Liver (tissue), 9 donors: ENCODE data around the gene ZNF674. TPM values are rescaled to one million over a fixed set of nuclear protein-coding genes. Genes with fewer than 3 reads are reported as not detected.

Experiments used
- DNase-seq: peaks from one replicate; pipeline ENCODE4 v3.0.0-alpha.2; 2017; ENCODE audit warnings: low spot score
- H3K27ac ChIP-seq, 2 donors: one replicate each; pipeline ENCODE4 v1.7.0; 2013; ENCODE audit warnings: inconsistent platforms in 2 of 2, low read length in 2 of 2, control low read depth in 1 of 2, low read depth in 1 of 2, mild to moderate bottlenecking in 1 of 2
- H3K27me3 ChIP-seq, 4 donors: one replicate each; pipeline versions ENCODE4 v1.6.1 to v1.7.0; 2013; ENCODE audit warnings: low read length in 3 of 4, inconsistent platforms in 1 of 4, mild to moderate bottlenecking in 1 of 4, moderate library complexity in 1 of 4; ENCODE audit not compliant: control insufficient read depth in 4 of 4, insufficient read depth in 4 of 4
- H3K36me3 ChIP-seq, 4 donors: one replicate each; pipeline versions ENCODE4 v1.6.1 to v1.7.0; 2013; ENCODE audit warnings: low read length in 3 of 4, mild to moderate bottlenecking in 3 of 4, low read depth in 1 of 4, moderate library complexity in 1 of 4; ENCODE audit not compliant: control insufficient read depth in 4 of 4, insufficient read depth in 3 of 4
- H3K4me1 ChIP-seq, 4 donors: one replicate each; pipeline versions ENCODE4 v1.6.1 to v1.7.0; 2013; ENCODE audit warnings: low read length in 3 of 4, mild to moderate bottlenecking in 3 of 4, moderate library complexity in 1 of 4; ENCODE audit not compliant: control insufficient read depth in 4 of 4, insufficient read depth in 4 of 4
- H3K4me3 ChIP-seq, 3 donors: one replicate each; pipeline versions ENCODE4 v1.6.1 to v1.7.0; 2013; ENCODE audit warnings: low read length in 3 of 3, control low read depth in 1 of 3, low read depth in 1 of 3, mild to moderate bottlenecking in 1 of 3
- H3K9ac ChIP-seq, 2 donors: one replicate each; pipeline ENCODE4 v1.7.0; 2013; ENCODE audit warnings: low read length in 2 of 2, mild to moderate bottlenecking in 2 of 2, moderate library complexity in 2 of 2, control low read depth in 1 of 2, low read depth in 1 of 2
- H3K9me3 ChIP-seq, 4 donors: one replicate each; pipeline versions ENCODE4 v1.6.1 to v1.7.0; 2013; ENCODE audit warnings: low read length in 3 of 4; ENCODE audit not compliant: control insufficient read depth in 4 of 4
- CTCF ChIP-seq: fragments of 150-350 bp; IDR thresholded peaks from 2 replicates; pipeline ENCODE4 v1.5.1; 2017; ENCODE audit warnings: improper control_type of control experiment, low read depth, low read length; ENCODE audit not compliant: missing input control
- EGR1 ChIP-seq, 2 donors: IDR thresholded peaks; 2 replicates each; pipeline ENCODE4 v1.6.1; 2016 to 2018; ENCODE audit warnings: antibody characterized with exemption in 2 of 2, low read depth in 2 of 2
- FOXA1 ChIP-seq: IDR thresholded peaks from 2 replicates; pipeline ENCODE4 v1.6.1; 2016; ENCODE audit warnings: antibody characterized with exemption
- FOXA2 ChIP-seq: IDR thresholded peaks from 2 replicates; pipeline ENCODE4 v1.6.1; 2016; ENCODE audit warnings: antibody characterized with exemption
- GABPA ChIP-seq, 2 donors: IDR thresholded peaks in 1 of 2; conservative IDR thresholded peaks in 1 of 2; 2 replicates each; pipeline ENCODE4 v1.6.1; 2016; ENCODE audit warnings: antibody characterized with exemption in 2 of 2, mild to moderate bottlenecking in 1 of 2, moderate library complexity in 1 of 2
- HNF4A ChIP-seq, 2 donors: conservative IDR thresholded peaks; 2 replicates each; pipeline ENCODE4 v1.6.1; 2016; ENCODE audit warnings: antibody characterized with exemption in 2 of 2, mild to moderate bottlenecking in 2 of 2
- HNF4G ChIP-seq: IDR thresholded peaks from 2 replicates; pipeline ENCODE4 v1.6.1; 2016; ENCODE audit warnings: antibody characterized with exemption
- NR2F2 ChIP-seq: IDR thresholded peaks from 2 replicates; pipeline ENCODE4 v1.6.1; 2016; ENCODE audit warnings: antibody characterized with exemption
- RAD21 ChIP-seq, 2 donors: IDR thresholded peaks; 2 replicates each; pipeline ENCODE4 v1.6.1; 2016; ENCODE audit warnings: antibody characterized with exemption in 2 of 2, mild to moderate bottlenecking in 2 of 2
- REST ChIP-seq: IDR thresholded peaks from 2 replicates; pipeline ENCODE4 v1.6.1; 2016; ENCODE audit warnings: antibody characterized with exemption, mild to moderate bottlenecking
- RXRA ChIP-seq, 2 donors: IDR thresholded peaks; 2 replicates each; pipeline ENCODE4 v1.6.1; 2017 to 2018; ENCODE audit warnings: antibody characterized with exemption in 2 of 2, mild to moderate bottlenecking in 1 of 2
- SP1 ChIP-seq: IDR thresholded peaks from 2 replicates; pipeline ENCODE4 v1.6.1; 2018; ENCODE audit warnings: antibody characterized with exemption, mild to moderate bottlenecking
- TAF1 ChIP-seq: conservative IDR thresholded peaks from 2 replicates; pipeline ENCODE4 v1.6.1; 2016; ENCODE audit warnings: antibody characterized with exemption, mild to moderate bottlenecking
- YY1 ChIP-seq: IDR thresholded peaks from 2 replicates; pipeline ENCODE4 v1.6.1; 2016; ENCODE audit warnings: antibody characterized with exemption, mild to moderate bottlenecking
- WGBS: extraction: QIAGEN DNeasy Blood & Tissue Kit; methylation state at CpG from one replicate; pipeline ENCODE4 v1.1.7; 2013; 5-methylcytosine and 5-hydroxymethylcytosine counted together
- polyA plus RNA-seq, 2 donors: library from polyadenylated mRNA; stranded (reverse) in 1 of 2; unstranded in 1 of 2; fragments of 200-250 nt in 1 of 2; fragments of >200 nt in 1 of 2; fragmentation: Nextera tagmentation in 1 of 2; extraction: Ambion mirVana in 1 of 2; gene quantifications; one replicate each; pipeline versions ENCODE4 v1.2.1 to v1.2.3, GENCODE V29; 2013 to 2015
- total RNA-seq, 2 donors: library from RNA; depleted of rRNA; stranded (reverse); fragments of >200 nt; gene quantifications; one replicate each; pipeline ENCODE4 v1.2.3, GENCODE V29; 2014
- TF ChIP-seq, protein P1 (sequence below): IDR thresholded peaks from 2 replicates; pipeline ENCODE4 v1.6.1; 2016; ENCODE audit warnings: antibody characterized with exemption
- TF ChIP-seq, protein P2 (sequence below): IDR thresholded peaks from 2 replicates; pipeline ENCODE4 v1.6.1; 2016; ENCODE audit warnings: antibody characterized with exemption
- TF ChIP-seq, protein P3 (sequence below): IDR thresholded peaks from 2 replicates; pipeline ENCODE4 v1.6.1; 2016; ENCODE audit warnings: antibody characterized with exemption
- donor health status: healthy.
- donor health status: healthy.
- donor health status: healthy.
- donor health status: healthy.
- donor health status: healthy.

Gene ZNF674
- total and polyA plus RNA-seq, 4 donors: 0.84 to 3.6 (median 2.1) TPM

DNA sequence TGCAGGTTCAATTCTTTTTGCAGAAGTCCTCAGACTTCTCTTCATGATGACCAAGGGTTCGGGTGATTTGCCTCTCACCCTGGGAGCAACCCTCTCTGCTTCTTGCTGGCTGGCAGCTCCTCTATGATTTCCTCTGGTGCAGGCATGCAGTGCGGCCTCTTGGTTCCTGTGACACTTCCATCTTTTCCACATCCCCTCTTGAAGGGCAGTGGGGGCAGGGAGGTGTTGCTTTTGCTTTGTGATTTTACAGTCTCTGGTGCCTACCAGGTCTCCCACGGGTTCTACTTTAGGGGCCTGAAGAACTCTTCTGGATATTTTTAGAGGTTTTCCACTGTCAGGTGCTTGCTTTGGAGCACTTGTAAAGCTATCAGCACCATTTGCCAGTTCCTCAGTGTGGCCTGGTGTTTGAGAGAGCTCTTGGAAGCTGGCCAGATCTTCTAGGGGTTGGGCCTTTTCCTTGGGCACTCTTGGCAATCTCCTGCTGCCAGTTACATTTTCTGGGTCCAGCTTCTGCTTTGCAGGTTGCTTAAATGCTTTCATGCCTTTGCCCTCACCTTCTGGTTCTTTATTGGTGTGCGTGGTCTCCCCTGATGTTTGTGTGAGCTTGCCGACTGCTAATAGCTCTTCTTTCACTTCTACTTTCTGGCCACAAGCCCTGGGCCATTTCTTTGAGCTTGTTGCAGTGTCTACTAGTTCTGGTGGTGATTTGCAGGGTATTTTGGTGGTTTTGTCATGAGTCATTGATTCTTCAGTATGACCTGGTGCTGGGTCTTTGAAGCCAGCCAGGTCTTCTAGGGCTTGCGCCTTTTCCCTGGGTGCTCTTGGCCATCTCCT lies 16.8 kb upstream of the ZNF674 start:
- no peak for DNase-seq
- Histone ChIP-seq H3K27ac (no peak overlapping the region), H3K27me3 (no peaks in the 10 kb centered on the region), H3K9me3 (no peaks in the 10 kb centered on the region), H3K36me3 (no peaks in the 10 kb centered on the region), H3K4me3 (no peak overlapping the region), H3K9ac (no peak overlapping the region), H3K4me1 (no peaks in the 10 kb centered on the region)
- TF ChIP-seq, protein P1, sequence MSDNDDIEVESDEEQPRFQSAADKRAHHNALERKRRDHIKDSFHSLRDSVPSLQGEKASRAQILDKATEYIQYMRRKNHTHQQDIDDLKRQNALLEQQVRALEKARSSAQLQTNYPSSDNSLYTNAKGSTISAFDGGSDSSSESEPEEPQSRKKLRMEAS: no peak
- TF ChIP-seq TAF1: no peak
- TF ChIP-seq RAD21 (IDR thresholded peaks at IDR 0.05): no peak
- 81% methylated on average over 6 of the region's 6 CpGs for WGBS

DNA sequence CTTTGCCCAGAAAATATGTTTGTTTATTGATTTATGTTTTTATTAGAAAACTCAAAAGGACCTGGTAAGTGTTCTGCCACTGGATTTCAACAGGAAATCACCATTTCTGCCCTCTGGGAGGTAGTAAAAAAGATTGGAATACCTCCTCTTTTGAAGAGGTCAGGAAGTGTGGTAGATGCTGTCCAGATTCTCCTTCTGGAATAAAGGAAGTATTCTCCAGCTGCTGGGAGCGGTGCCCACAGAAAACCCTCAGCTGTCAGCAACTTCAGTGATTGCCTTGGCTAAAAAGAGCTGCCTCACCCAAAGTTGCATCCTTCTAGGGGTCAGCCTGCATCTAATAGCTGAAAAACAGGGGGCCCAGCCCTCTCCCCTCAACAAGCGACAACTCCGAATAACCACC lies 13.8 kb upstream of the ZNF674 start:
- no peak overlapping the region for H3K27ac ChIP-seq
- H3K9ac ChIP-seq: no peak overlapping the region
- no peaks in the 10 kb centered on the region for H3K9me3 ChIP-seq
- H3K27me3 ChIP-seq: no peaks in the 10 kb centered on the region
- no peaks in the 10 kb centered on the region for H3K36me3 ChIP-seq
- no peak overlapping the region for H3K4me3 ChIP-seq
- WGBS: 90% methylated on average over 3 of the region's 3 CpGs
- TF ChIP-seq, protein P2, sequence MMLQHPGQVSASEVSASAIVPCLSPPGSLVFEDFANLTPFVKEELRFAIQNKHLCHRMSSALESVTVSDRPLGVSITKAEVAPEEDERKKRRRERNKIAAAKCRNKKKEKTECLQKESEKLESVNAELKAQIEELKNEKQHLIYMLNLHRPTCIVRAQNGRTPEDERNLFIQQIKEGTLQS: no peak
- TF ChIP-seq FOXA2 (no peak), YY1 (no peak), GABPA (IDR thresholded peaks at IDR 0.05 in 1 of 2, conservative IDR thresholded peaks at IDR 0.05 in 1 of 2) (no peak), HNF4G (no peak), NR2F2 (no peak), REST (no peak), RAD21 (IDR thresholded peaks at IDR 0.05) (no peak), CTCF (no peak), FOXA1 (no peak), TAF1 (no peak), SP1 (no peak), RXRA (IDR thresholded peaks at IDR 0.05) (no peak), HNF4A (conservative IDR thresholded peaks at IDR 0.05) (no peak), EGR1 (IDR thresholded peaks at IDR 0.05; ENCODE audit: low read depth in 2 of 2) (no peak)
- TF ChIP-seq, protein P1: no peak
- TF ChIP-seq, protein P3, sequence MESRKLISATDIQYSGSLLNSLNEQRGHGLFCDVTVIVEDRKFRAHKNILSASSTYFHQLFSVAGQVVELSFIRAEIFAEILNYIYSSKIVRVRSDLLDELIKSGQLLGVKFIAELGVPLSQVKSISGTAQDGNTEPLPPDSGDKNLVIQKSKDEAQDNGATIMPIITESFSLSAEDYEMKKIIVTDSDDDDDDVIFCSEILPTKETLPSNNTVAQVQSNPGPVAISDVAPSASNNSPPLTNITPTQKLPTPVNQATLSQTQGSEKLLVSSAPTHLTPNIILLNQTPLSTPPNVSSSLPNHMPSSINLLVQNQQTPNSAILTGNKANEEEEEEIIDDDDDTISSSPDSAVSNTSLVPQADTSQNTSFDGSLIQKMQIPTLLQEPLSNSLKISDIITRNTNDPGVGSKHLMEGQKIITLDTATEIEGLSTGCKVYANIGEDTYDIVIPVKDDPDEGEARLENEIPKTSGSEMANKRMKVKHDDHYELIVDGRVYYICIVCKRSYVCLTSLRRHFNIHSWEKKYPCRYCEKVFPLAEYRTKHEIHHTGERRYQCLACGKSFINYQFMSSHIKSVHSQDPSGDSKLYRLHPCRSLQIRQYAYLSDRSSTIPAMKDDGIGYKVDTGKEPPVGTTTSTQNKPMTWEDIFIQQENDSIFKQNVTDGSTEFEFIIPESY: no peak
- peaks cover 0 to under 1% (median 0%) of the 10 kb centered on the region in 4 donors for H3K4me1 ChIP-seq
- DNase-seq: no peak
